ENCODE data around the gene BCL7B. TPM values are rescaled to one million over a fixed set of nuclear protein-coding genes. Genes with fewer than 3 reads are reported as not detected.
"Not testable (repeated sequence)": the region's sequence is repeated elsewhere in the genome, so short reads cannot be mapped to it uniquely, and the experiment has no call there.

The BCL7B gene
- total RNA-seq, 1 donor from 2014 or later = 39.7 TPM

- no peaks in the 10 kb centered on the region for H3K9me3 Mint-ChIP-seq (ENCODE audit: low read depth)
- H3K27ac Mint-ChIP-seq (ENCODE audit: unreplicated experiment) = no peak overlapping the region
- TF ChIP-seq CTCF (IDR thresholded peaks at IDR 0.05) = no peak
- H3K27me3 Mint-ChIP-seq (ENCODE audit: low read depth) = no peaks in the 10 kb centered on the region
- no peak overlapping the region for H3K4me3 Mint-ChIP-seq (ENCODE audit: unreplicated experiment)
- H3K4me1 Mint-ChIP-seq (ENCODE audit: low read depth) = peaks cover 4% of the 10 kb centered on the region
- no peak for DNase-seq (ENCODE audit: low spot score)
- peaks cover 15% of the 10 kb centered on the region for H3K36me3 Mint-ChIP-seq (ENCODE audit: low read depth)
These were observed 8.3 kb upstream of the BCL7B start for GRCh38 chr7:73565675-73566340.

DNA sequence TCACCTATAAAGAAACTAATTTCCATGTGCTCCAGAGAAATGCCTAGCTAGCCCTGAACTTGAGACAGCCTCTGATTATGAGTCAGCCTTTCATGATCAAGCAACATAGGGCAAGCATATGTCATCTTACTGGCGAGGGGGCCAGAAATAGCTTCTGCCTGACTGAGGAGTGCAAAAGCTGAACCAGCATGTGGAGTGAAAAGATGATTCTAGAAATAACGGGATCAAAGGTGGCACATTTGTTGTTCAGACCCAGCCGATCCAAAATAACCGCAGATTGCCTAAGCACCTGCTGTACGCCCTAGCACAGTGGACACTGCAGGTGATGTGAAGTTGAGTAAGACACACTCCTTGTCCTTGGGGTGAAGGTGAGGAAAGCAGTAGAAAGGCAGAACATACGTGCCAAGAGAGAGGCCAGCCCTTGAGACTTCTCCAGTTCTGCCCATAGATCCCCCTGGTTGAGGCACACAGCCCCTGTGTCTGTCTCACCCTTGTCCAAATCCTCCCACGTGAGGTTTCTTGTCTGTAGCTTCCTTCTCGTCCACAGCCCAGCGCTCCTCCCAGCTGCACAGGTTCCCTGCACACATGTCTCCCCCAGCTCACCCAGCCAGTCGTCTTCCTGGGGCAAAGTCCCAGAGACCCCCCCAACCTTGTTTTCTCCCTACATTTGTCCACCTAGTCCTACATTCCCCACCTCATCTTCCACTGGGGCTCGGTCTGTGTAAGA is 2.8 kb upstream of the BCL7B start:
- Mint-ChIP-seq H3K27ac (ENCODE audit: unreplicated experiment) (peak overlapping the region; percentile 87), H3K36me3 (ENCODE audit: low read depth) (no peaks in the 10 kb centered on the region), H3K9me3 (ENCODE audit: low read depth) (no peaks in the 10 kb centered on the region), H3K4me1 (ENCODE audit: low read depth) (peaks cover 34% of the 10 kb centered on the region), H3K27me3 (ENCODE audit: low read depth) (no peaks in the 10 kb centered on the region), H3K4me3 (ENCODE audit: unreplicated experiment) (no peak overlapping the region)
- no peak for TF ChIP-seq CTCF (IDR thresholded peaks at IDR 0.05)
- DNase-seq (ENCODE audit: low spot score) = no peak

DNA sequence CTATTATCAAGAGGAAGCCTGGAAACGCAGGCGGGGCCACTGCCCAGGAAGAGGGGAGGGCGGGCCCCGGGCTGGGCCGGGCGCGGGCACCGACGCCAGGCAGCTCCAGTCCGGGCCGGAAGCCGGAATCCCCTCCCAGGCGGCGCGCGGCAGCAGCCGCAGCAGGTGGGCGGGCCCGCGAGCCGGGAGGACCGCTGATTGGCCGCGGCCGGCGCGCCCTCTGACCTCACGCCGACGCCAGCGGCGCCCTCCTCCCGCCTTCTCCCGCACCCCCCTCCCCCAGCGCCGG is 438 bp downstream of the BCL7B start:
- no peak for TF ChIP-seq CTCF (IDR thresholded peaks at IDR 0.05)
- Mint-ChIP-seq H3K4me1 (ENCODE audit: low read depth) (peaks cover 40% of the 10 kb centered on the region), H3K4me3 (ENCODE audit: unreplicated experiment) (peak overlapping the region; percentile 87), H3K27me3 (ENCODE audit: low read depth) (no peaks in the 10 kb centered on the region), H3K9me3 (ENCODE audit: low read depth) (no peaks in the 10 kb centered on the region), H3K36me3 (ENCODE audit: low read depth) (peaks cover 2% of the 10 kb centered on the region), H3K27ac (ENCODE audit: unreplicated experiment) (peak overlapping the region; percentile 91)
- DNase-seq (ENCODE audit: low spot score) = peak; percentile 97

- peaks cover 41% of the 10 kb centered on the region for H3K4me1 Mint-ChIP-seq (ENCODE audit: low read depth)
- H3K27ac Mint-ChIP-seq (ENCODE audit: unreplicated experiment) = peak overlapping the region; percentile 89
- TF ChIP-seq CTCF (IDR thresholded peaks at IDR 0.05) = no peak
- peaks cover 3% of the 10 kb centered on the region for H3K36me3 Mint-ChIP-seq (ENCODE audit: low read depth)
- H3K9me3 Mint-ChIP-seq (ENCODE audit: low read depth) = no peaks in the 10 kb centered on the region
- H3K4me3 Mint-ChIP-seq (ENCODE audit: unreplicated experiment) = peak overlapping the region; percentile 87
- H3K27me3 Mint-ChIP-seq (ENCODE audit: low read depth) = no peaks in the 10 kb centered on the region
- DNase-seq (ENCODE audit: low spot score) = no peak
These were observed 1.0 kb downstream of the BCL7B start for GRCh38 chr7:73556208-73557107.

DNA sequence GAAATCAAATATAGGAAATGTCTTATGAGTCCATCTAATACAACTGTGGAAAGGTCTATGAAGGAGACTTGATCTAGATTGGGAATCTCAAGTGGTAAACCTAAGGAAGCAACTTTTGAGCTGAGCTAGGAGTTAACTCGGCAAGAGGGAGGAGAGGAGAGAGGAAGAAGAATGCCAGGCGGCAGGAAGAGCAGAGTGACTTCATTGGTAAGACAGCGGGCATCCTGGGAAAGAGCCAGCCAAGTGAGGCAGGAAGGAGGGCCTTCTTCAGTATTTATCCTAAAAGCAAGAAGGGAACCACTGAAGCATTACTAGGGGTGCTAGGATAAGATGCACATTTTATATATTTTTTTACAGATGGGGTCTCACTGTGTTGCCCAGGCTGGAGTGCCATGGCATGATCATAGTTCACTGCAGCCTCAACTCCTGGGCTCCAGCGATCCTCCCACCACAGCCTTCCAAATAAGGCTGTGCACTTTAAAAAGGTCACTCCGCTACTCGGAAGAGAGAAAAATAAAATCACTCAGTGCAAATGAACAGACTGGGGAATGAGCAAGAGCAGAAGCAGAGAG is 2.0 kb downstream of the BCL7B start:
- Mint-ChIP-seq H3K27ac (ENCODE audit: unreplicated experiment) (peak overlapping the region; percentile 89), H3K4me3 (ENCODE audit: unreplicated experiment) (peak overlapping the region; percentile 87), H3K9me3 (ENCODE audit: low read depth) (no peaks in the 10 kb centered on the region), H3K27me3 (ENCODE audit: low read depth) (no peaks in the 10 kb centered on the region), H3K36me3 (ENCODE audit: low read depth) (peaks cover 5% of the 10 kb centered on the region), H3K4me1 (ENCODE audit: low read depth) (peaks cover 39% of the 10 kb centered on the region)
- no peak for DNase-seq (ENCODE audit: low spot score)
- TF ChIP-seq CTCF (IDR thresholded peaks at IDR 0.05) = no peak

DNA sequence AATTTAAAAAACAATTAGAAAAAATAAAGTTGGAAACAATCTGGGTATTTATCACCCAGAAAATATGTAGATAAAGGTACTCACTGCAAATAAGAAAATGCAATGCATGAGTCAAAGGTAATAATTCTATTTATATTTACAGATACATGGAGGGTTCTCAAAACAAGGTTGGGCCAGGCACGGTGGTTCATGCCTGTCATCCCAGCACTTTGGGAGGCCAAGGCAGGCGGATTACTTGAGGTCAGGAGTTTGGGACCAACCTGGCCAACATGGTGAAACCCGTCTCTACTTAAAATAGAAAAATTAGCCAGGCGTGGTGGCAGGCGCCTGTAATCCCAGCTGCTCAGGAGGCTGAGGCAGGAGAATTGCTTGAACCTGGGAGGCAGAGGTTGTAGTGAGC is 7.4 kb downstream of the BCL7B start:
- not testable (repeated sequence) for H3K4me3 Mint-ChIP-seq (ENCODE audit: unreplicated experiment); DNase-seq (ENCODE audit: low spot score); H3K27me3 Mint-ChIP-seq (ENCODE audit: low read depth); H3K27ac Mint-ChIP-seq (ENCODE audit: unreplicated experiment); H3K4me1 Mint-ChIP-seq (ENCODE audit: low read depth); H3K9me3 Mint-ChIP-seq (ENCODE audit: low read depth)
- peaks cover 14% of the 10 kb centered on the region for H3K36me3 Mint-ChIP-seq (ENCODE audit: low read depth)

Data from chondrocyte (in vitro differentiated cells).